Body of pancreas (tissue), 4 donors: ENCODE data around the gene RAB11FIP5. TPM values are rescaled to one million over a fixed set of nuclear protein-coding genes. Genes with fewer than 3 reads are reported as not detected.

Experiments
- ATAC-seq: fragments of 150-250 bp; one replicate; pipeline ENCODE4 v1.9.1; 2016
- DNase-seq, 4 donors: peaks; one replicate each; pipeline ENCODE4 v3.0.0-alpha.2; 2019
- H3K27ac ChIP-seq, 4 donors: fragments of 200-600 bp; sonication (generic); 1 replicate in 3 of 4; 2 replicates in 1 of 4; pipeline versions ENCODE4 v1.5.1 to v1.6.1; 2016 to 2019; ENCODE audit warnings: mild to moderate bottlenecking in 1 of 4, mixed read lengths in 1 of 4, moderate library complexity in 1 of 4
- H3K27me3 ChIP-seq, 2 donors: fragments of 200-600 bp; sonication (generic); one replicate each; pipeline ENCODE4 v1.6.0; 2016; ENCODE audit warnings: mild to moderate bottlenecking in 1 of 2
- H3K36me3 ChIP-seq, 2 donors: fragments of 200-600 bp; sonication (generic); replicated peaks in 1 of 2; 2 replicates each; pipeline ENCODE4 v1.5.1; 2016; ENCODE audit warnings: low read depth in 2 of 2; ENCODE audit not compliant: insufficient read depth in 1 of 2
- H3K4me1 ChIP-seq: fragments of 200-600 bp; sonication (generic); one replicate; pipeline ENCODE4 v1.6.0; 2016
- H3K4me3 ChIP-seq, 2 donors: fragments of 200-600 bp; sonication (generic); 1 replicate in 1 of 2; 2 replicates in 1 of 2; pipeline ENCODE4 v1.5.1; 2016 to 2019
- H3K9me3 ChIP-seq, 3 donors: fragments of 200-600 bp; sonication (generic); 1 replicate in 2 of 3; 2 replicates in 1 of 3; pipeline ENCODE4 v1.5.1; 2016
- POLR2A ChIP-seq, 3 donors: fragments of 450-650 bp; IDR thresholded peaks; one replicate each; pipeline ENCODE4 v1.6.1; 2016; ENCODE audit warnings: antibody characterized with exemption in 3 of 3, mild to moderate bottlenecking in 2 of 3
- WGBS, 2 donors: methylation state at CpG; one replicate each; pipeline ENCODE4 v1.1.5; 2017; 5-methylcytosine and 5-hydroxymethylcytosine counted together
- intact Hi-C: fragments of 100-400 bp; cut with DNase I; formaldehyde crosslinking; loops from one replicate; pipeline ENCODE4 v1.15.1; 2023
- total RNA-seq, 2 donors: library from RNA; depleted of rRNA; stranded (reverse); fragments of >200 nt; gene quantifications; one replicate each; pipeline ENCODE4 v1.1.0, GENCODE V29; 2016
- TF ChIP-seq, protein P1 (sequence below), 7 experiments: fragments of 450-650 bp in 4 of 7; fragments of 200-600 bp in 3 of 7; sonication (generic) in 3 of 7; IDR thresholded peaks; one replicate each; pipeline ENCODE4 v1.5.1; 2016 to 2019; ENCODE audit warnings: antibody characterized with exemption in 7 of 7

Gene RAB11FIP5
- total RNA-seq, 2 donors from 2014 or later = 19.2 to 39.6 TPM

DNA sequence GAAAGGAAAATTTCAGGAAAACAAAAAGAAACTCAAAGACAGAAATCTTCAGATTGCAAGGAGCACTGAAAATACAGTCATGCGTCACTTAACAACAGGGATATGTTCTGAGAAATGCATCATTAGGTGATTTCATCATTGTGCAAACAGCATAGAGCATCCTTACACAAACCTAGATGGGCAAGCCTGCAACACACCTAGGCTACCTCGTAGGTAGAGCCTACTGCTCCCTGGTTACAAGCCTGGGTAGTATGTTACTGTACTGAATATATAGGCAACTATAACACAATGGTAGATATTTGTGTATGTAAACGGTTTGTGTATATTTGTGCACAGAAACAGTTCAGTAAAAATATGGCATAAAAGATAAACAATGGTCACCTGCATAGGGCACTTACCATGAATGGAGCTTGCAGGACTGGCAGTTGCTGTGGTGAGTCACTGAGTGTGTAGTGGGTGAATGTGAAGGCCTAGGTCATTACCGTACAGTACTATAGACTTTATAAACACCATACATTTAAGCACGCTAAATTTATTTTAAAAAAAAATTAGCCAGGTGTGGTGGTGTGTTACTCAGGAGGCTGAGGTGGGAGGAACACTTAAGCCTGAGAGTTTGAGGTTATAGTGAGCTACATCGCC is 74.7 kb downstream of the RAB11FIP5 start:
- intact Hi-C loops = no loop called here
- ATAC-seq (no peak), DNase-seq (no peak)
- H3K4me3 ChIP-seq = no peak overlapping the region
- H3K4me1 ChIP-seq = no peaks in the 10 kb centered on the region
- 88 to 95% methylated on average over 6 of the region's 6 CpGs for WGBS, 2 donors
- no peaks in the 10 kb centered on the region for H3K9me3 ChIP-seq
- H3K27ac ChIP-seq = no peak overlapping the region
- H3K36me3 ChIP-seq = no peaks in the 10 kb centered on the region
- TF ChIP-seq, protein P1, sequence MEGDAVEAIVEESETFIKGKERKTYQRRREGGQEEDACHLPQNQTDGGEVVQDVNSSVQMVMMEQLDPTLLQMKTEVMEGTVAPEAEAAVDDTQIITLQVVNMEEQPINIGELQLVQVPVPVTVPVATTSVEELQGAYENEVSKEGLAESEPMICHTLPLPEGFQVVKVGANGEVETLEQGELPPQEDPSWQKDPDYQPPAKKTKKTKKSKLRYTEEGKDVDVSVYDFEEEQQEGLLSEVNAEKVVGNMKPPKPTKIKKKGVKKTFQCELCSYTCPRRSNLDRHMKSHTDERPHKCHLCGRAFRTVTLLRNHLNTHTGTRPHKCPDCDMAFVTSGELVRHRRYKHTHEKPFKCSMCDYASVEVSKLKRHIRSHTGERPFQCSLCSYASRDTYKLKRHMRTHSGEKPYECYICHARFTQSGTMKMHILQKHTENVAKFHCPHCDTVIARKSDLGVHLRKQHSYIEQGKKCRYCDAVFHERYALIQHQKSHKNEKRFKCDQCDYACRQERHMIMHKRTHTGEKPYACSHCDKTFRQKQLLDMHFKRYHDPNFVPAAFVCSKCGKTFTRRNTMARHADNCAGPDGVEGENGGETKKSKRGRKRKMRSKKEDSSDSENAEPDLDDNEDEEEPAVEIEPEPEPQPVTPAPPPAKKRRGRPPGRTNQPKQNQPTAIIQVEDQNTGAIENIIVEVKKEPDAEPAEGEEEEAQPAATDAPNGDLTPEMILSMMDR (IDR thresholded peaks at IDR 0.05) = no peak
- TF ChIP-seq POLR2A (IDR thresholded peaks at IDR 0.05) = no peak
- no peaks in the 10 kb centered on the region for H3K27me3 ChIP-seq

DNA sequence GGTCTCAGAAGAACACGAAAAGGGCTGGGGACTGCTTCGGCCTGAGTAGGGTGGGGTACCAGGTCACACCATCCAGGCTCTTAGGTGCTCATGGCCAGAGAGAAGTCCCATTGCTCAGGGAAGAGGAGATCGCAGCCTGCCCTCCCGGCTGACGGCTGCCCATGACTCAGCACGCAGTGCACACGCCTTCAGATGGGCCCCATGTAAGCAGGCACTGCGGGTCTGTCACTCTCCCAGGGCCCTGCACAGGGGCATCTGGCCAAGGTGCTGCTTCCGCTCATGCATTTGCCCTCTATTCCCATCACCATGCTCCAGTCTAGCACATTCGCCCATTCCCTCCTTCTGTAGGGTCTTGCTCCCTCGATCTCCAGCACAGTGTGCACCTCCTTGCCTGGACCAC is 76.0 kb downstream of the RAB11FIP5 start:
- intact Hi-C loops = no loop called here
- no peaks in the 10 kb centered on the region for H3K27me3 ChIP-seq
- 90 to 94% methylated on average over 11 of the region's 11 CpGs for WGBS, 2 donors
- H3K4me3 ChIP-seq = no peak overlapping the region
- no peak for ATAC-seq
- DNase-seq = no peak
- no peak for TF ChIP-seq POLR2A (IDR thresholded peaks at IDR 0.05)
- TF ChIP-seq, protein P1 (IDR thresholded peaks at IDR 0.05) = no peak
- H3K4me1 ChIP-seq = peaks cover 11% of the 10 kb centered on the region
- H3K9me3 ChIP-seq = no peaks in the 10 kb centered on the region
- H3K36me3 ChIP-seq = no peaks in the 10 kb centered on the region
- H3K27ac ChIP-seq = no peak overlapping the region

DNA sequence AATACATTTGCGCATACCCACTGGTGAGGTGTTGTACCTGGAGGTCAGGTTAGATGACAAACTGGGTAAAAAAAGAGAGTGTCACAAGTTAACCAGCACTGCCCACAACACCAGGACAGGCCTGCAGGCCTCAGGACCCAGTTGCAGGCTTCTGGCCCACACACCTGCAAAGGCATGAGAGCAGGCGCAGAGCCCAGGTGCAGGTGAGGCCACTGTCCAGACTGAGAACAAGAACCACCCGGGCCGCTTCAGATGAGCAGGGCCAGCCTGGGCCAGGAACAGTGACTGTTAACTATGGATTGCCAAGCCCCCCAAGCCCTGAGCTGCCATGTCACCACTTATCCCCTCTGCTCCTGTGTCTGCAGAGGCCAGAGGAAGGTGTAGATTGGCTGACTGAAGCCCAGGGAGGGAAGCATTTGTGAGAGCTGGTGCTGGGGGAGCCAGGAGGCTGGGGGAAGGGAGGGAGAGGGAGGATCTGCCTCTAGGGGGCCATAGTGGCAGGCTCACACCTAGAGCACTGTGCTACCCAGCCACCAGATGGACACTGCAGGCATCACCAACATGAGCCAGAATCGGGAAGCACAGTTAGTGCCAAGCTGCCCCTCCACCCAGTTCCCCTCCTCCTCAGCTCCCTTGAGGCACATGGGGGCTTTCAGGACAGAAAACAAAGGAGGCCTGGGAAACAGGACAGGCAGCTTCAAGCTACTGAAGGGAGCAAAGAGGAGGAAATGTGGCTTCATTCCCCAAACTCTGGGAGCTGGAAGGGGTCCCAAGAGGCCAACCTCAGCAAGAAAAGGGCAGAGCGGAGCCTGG is 76.6 kb downstream of the RAB11FIP5 start:
- Histone ChIP-seq H3K36me3 (no peaks in the 10 kb centered on the region), H3K27me3 (no peaks in the 10 kb centered on the region), H3K27ac (no peak overlapping the region), H3K4me3 (no peak overlapping the region), H3K4me1 (peaks cover 18% of the 10 kb centered on the region), H3K9me3 (no peaks in the 10 kb centered on the region)
- TF ChIP-seq, protein P1 (IDR thresholded peaks at IDR 0.05) = no peak
- no peak for TF ChIP-seq POLR2A (IDR thresholded peaks at IDR 0.05)
- ATAC-seq = no peak
- DNase-seq = no peak
- 84 to 92% methylated on average over 3 to 6 of the region's 6 CpGs for WGBS, 2 donors
- intact Hi-C loops = no loop called here

DNA sequence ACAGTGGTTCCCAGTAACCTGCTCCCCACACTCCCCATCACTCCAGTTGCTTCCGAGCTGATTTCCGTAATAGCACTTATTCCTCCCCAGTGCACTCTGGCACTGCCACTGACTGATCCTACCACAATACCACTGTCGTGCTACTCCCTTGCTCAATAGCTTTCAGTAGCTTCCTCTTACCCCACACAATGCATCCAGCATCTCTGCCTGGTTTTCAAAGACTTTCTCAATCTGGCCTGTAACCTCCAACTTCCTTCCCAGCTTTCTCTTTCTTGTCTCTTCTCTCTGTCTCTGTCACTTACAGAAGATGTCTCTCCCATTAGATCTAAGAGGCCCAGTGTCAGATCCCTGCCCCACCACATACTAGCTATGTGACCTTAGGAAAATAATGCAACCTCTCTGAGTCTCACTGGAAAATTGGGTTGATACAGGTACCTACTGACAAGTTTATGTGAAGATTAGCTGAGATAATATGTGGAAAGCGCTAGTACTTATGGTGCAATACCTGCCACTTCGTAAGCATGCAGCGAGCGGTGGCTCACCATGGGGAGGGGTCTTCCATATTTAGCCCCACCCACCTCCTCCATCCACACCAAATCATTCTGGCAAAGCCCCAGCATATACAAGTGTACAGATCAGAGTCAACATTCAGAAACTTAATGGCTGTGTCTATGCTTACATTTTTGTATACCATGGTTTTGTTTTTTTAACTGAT is 77.9 kb downstream of the RAB11FIP5 start:
- WGBS, 2 donors = 86 to 96% methylated on average over 7 of the region's 7 CpGs
- intact Hi-C loops = no loop called here
- ATAC-seq = no peak

More for the DNA sequence above, 77.9 kb downstream of the RAB11FIP5 start:
- no peaks in the 10 kb centered on the region for H3K27me3 ChIP-seq
- no peak overlapping the region for H3K4me3 ChIP-seq
- DNase-seq = peak in 1 of 4 donors; percentile 35
- no peaks in the 10 kb centered on the region for H3K9me3 ChIP-seq
- no peaks in the 10 kb centered on the region for H3K36me3 ChIP-seq
- no peak overlapping the region for H3K27ac ChIP-seq
- H3K4me1 ChIP-seq = peaks cover 19% of the 10 kb centered on the region
- TF ChIP-seq, protein P1 (IDR thresholded peaks at IDR 0.05) = no peak
- no peak for TF ChIP-seq POLR2A (IDR thresholded peaks at IDR 0.05)
